Measurements from ENCODE around the gene HACD2.

HACD2 gene

GRCh38 chr3:123499322-123499721 lies 85.5 kb downstream of the HACD2 start:
- ChIA-PET CTCF (no interaction called here), POLR2A (no interaction called here)
- no peak overlapping the region for H3K27ac ChIP-seq (ENCODE audit: extremely low read depth, low read depth, low read length)
- H3K4me3 ChIP-seq (ENCODE audit: low read depth, low read length): no peak overlapping the region
- TF ChIP-seq RBAK (tag by site-specific recombination; IDR thresholded peaks at IDR 0.05) (no peak), ZNF645 (tag by site-specific recombination; IDR thresholded peaks at IDR 0.05) (no peak), ZBTB20 (tag by site-specific recombination; IDR thresholded peaks at IDR 0.05) (no peak), ZSCAN23 (tag by site-specific recombination; IDR thresholded peaks at IDR 0.05) (no peak), ZNF707 (tag by site-specific recombination; IDR thresholded peaks at IDR 0.05) (no peak), ZNF830 (tag by site-specific recombination; IDR thresholded peaks at IDR 0.05; ENCODE audit: low read depth) (no peak), ZXDB (tag by site-specific recombination; IDR thresholded peaks at IDR 0.05) (no peak), KLF16 (tag by site-specific recombination; IDR thresholded peaks at IDR 0.05) (no peak), SP7 (tag by site-specific recombination; IDR thresholded peaks at IDR 0.05) (no peak), ZNF239 (tag by site-specific recombination; IDR thresholded peaks at IDR 0.05) (no peak), ZNF19 (tag by site-specific recombination; IDR thresholded peaks at IDR 0.05; ENCODE audit: low read depth) (no peak), ZNF366 (tag by site-specific recombination; conservative IDR thresholded peaks at IDR 0.05) (no peak), ZNF510 (tag by site-specific recombination; IDR thresholded peaks at IDR 0.05; ENCODE audit: insufficient replicate concordance) (no peak), ZNF184 (tag by site-specific recombination; IDR thresholded peaks at IDR 0.05) (no peak), ZNF433 (tag by site-specific recombination; IDR thresholded peaks at IDR 0.05; ENCODE audit: low read depth) (no peak), ZNF133 (tag by site-specific recombination; IDR thresholded peaks at IDR 0.05) (no peak)
- TF ChIP-seq, protein P1, sequence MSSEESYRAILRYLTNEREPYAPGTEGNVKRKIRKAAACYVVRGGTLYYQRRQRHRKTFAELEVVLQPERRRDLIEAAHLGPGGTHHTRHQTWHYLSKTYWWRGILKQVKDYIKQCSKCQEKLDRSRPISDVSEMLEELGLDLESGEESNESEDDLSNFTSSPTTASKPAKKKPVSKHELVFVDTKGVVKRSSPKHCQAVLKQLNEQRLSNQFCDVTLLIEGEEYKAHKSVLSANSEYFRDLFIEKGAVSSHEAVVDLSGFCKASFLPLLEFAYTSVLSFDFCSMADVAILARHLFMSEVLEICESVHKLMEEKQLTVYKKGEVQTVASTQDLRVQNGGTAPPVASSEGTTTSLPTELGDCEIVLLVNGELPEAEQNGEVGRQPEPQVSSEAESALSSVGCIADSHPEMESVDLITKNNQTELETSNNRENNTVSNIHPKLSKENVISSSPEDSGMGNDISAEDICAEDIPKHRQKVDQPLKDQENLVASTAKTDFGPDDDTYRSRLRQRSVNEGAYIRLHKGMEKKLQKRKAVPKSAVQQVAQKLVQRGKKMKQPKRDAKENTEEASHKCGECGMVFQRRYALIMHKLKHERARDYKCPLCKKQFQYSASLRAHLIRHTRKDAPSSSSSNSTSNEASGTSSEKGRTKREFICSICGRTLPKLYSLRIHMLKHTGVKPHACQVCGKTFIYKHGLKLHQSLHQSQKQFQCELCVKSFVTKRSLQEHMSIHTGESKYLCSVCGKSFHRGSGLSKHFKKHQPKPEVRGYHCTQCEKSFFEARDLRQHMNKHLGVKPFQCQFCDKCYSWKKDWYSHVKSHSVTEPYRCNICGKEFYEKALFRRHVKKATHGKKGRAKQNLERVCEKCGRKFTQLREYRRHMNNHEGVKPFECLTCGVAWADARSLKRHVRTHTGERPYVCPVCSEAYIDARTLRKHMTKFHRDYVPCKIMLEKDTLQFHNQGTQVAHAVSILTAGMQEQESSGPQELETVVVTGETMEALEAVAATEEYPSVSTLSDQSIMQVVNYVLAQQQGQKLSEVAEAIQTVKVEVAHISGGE (tag by site-specific recombination; conservative IDR thresholded peaks at IDR 0.05; ENCODE audit: low read depth): no peak
- peaks cover 0 to 42% of the 10 kb centered on the region in 2 experiments for H3K36me3 ChIP-seq (ENCODE audit: control insufficient read depth in 2 of 2, insufficient read depth in 1 of 2, low read length in 2 of 2)
- H3K4me1 ChIP-seq (ENCODE audit: control insufficient read depth, insufficient read depth, low read length): no peaks in the 10 kb centered on the region
- no peaks in the 10 kb centered on the region for H3K9me3 ChIP-seq (ENCODE audit: control insufficient read depth, insufficient read depth, low read depth, low read length)

- H3K27ac ChIP-seq (ENCODE audit: extremely low read depth, low read depth, low read length): no peak overlapping the region
- no peak overlapping the region for H3K4me3 ChIP-seq (ENCODE audit: low read depth, low read length)
- CTCF ChIA-PET: no interaction called here
- H3K36me3 ChIP-seq (ENCODE audit: control insufficient read depth in 2 of 2, insufficient read depth in 1 of 2, low read length in 2 of 2): peaks cover 0 to 48% of the 10 kb centered on the region in 2 experiments
- POLR2A ChIA-PET: no interaction called here
- no peak for TF ChIP-seq ZNF777 (tag by site-specific recombination; IDR thresholded peaks at IDR 0.05; ENCODE audit: borderline replicate concordance)
- no peak for TF ChIP-seq ZNF529 (tag by site-specific recombination; IDR thresholded peaks at IDR 0.05; ENCODE audit: insufficient replicate concordance)
- no peak for TF ChIP-seq ZNF707 (tag by site-specific recombination; IDR thresholded peaks at IDR 0.05)
- no peaks in the 10 kb centered on the region for H3K4me1 ChIP-seq (ENCODE audit: control insufficient read depth, insufficient read depth, low read length)
- no peaks in the 10 kb centered on the region for H3K9me3 ChIP-seq (ENCODE audit: control insufficient read depth, insufficient read depth, low read depth, low read length)
Measured at GRCh38 chr3:123498761-123499160, 86.1 kb downstream of the HACD2 start.

GRCh38 chr3:123493912-123494311 lies 90.9 kb downstream of the HACD2 start:
- ChIA-PET CTCF (interaction anchor here (0.7 to 1.3 kb wide), 2 partner anchors 45 to 208 kb away, joined by 3 to 5 read pairs; partner anchors contain the start of gene ADCY5), POLR2A (no interaction called here)
- Histone ChIP-seq H3K9me3 (ENCODE audit: control insufficient read depth, insufficient read depth, low read depth, low read length) (no peaks in the 10 kb centered on the region), H3K27ac (ENCODE audit: extremely low read depth, low read depth, low read length) (no peak overlapping the region), H3K36me3 (ENCODE audit: control insufficient read depth in 2 of 2, insufficient read depth in 1 of 2, low read length in 2 of 2) (peaks cover 0 to 49% of the 10 kb centered on the region in 2 experiments; a peak in 2 of 3 replicates), H3K4me3 (ENCODE audit: low read depth, low read length) (no peak overlapping the region), H3K4me1 (ENCODE audit: control insufficient read depth, insufficient read depth, low read length) (no peaks in the 10 kb centered on the region)
- TF ChIP-seq, protein P2, sequence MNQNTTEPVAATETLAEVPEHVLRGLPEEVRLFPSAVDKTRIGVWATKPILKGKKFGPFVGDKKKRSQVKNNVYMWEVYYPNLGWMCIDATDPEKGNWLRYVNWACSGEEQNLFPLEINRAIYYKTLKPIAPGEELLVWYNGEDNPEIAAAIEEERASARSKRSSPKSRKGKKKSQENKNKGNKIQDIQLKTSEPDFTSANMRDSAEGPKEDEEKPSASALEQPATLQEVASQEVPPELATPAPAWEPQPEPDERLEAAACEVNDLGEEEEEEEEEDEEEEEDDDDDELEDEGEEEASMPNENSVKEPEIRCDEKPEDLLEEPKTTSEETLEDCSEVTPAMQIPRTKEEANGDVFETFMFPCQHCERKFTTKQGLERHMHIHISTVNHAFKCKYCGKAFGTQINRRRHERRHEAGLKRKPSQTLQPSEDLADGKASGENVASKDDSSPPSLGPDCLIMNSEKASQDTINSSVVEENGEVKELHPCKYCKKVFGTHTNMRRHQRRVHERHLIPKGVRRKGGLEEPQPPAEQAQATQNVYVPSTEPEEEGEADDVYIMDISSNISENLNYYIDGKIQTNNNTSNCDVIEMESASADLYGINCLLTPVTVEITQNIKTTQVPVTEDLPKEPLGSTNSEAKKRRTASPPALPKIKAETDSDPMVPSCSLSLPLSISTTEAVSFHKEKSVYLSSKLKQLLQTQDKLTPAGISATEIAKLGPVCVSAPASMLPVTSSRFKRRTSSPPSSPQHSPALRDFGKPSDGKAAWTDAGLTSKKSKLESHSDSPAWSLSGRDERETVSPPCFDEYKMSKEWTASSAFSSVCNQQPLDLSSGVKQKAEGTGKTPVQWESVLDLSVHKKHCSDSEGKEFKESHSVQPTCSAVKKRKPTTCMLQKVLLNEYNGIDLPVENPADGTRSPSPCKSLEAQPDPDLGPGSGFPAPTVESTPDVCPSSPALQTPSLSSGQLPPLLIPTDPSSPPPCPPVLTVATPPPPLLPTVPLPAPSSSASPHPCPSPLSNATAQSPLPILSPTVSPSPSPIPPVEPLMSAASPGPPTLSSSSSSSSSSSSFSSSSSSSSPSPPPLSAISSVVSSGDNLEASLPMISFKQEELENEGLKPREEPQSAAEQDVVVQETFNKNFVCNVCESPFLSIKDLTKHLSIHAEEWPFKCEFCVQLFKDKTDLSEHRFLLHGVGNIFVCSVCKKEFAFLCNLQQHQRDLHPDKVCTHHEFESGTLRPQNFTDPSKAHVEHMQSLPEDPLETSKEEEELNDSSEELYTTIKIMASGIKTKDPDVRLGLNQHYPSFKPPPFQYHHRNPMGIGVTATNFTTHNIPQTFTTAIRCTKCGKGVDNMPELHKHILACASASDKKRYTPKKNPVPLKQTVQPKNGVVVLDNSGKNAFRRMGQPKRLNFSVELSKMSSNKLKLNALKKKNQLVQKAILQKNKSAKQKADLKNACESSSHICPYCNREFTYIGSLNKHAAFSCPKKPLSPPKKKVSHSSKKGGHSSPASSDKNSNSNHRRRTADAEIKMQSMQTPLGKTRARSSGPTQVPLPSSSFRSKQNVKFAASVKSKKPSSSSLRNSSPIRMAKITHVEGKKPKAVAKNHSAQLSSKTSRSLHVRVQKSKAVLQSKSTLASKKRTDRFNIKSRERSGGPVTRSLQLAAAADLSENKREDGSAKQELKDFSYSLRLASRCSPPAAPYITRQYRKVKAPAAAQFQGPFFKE (tag by site-specific recombination; IDR thresholded peaks at IDR 0.05; ENCODE audit: borderline replicate concordance): no peak
- TF ChIP-seq ZNF391 (tag by site-specific recombination; IDR thresholded peaks at IDR 0.05; ENCODE audit: borderline replicate concordance, low read depth) (no peak), WT1 (tag by site-specific recombination; IDR thresholded peaks at IDR 0.05) (no peak), ZNF133 (tag by site-specific recombination; IDR thresholded peaks at IDR 0.05) (no peak), ZNF324 (tag by site-specific recombination; IDR thresholded peaks at IDR 0.05) (no peak)

Data from HEK293 (cell line).